Ramos (cell line): ENCODE data around the gene CHST13.
"Not testable (repeated sequence)": the region's sequence is repeated elsewhere in the genome, so short reads cannot be mapped to it uniquely, and the experiment has no call there.

ENCODE experiments used
- in situ Hi-C: fragments of 300-500 bp; cut with MboI; formaldehyde crosslinking; loops from one replicate; pipeline ENCODE4 v1.14.3; 2022; ENCODE audit warnings: low sequenced_read_pairs; ENCODE audit not compliant: unreplicated experiment

CHST13 gene

DNA sequence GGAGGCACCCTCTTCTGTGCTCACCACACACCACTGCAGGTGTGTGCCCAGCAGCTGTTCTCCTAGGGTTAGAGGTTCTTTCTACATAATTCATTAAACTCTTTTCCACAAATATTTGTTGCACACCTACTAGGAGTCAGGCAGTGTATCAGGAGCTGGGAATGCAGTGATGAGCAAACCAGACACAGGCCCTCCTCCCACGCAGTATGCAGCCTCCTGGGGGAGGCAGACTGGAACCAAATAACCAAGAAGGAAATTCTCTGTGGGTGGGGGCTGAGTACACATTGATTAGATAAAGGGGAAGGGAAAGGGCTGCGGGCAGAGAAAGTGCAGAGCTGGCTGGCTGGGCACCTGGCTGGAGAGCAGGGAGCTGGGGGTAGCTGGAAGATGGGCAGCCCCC lies 53.3 kb downstream of the CHST13 start:
- in situ Hi-C loops = no loop called here

DNA sequence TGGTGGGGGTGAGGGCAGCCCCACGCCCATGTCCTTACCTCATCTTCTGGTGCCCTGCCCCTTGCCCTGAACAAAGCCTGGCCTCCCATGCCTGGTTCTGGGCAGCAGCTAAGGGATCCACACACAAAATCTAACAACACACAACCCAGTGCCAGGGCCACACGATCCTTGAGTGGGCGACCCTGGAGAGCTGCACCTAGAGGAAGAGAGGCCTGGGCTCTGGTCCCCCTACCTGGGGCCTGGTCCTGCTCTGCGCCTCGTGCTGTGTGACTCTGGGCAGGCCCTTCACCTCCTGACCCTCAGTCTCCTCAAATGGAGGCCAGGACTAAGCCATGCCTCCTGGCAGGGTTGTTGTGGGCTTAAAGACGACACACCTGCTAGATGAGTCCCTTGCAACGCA lies 54.7 kb downstream of the CHST13 start:
- in situ Hi-C loops = no loop called here

GRCh38 chr3:126580746-126581145 lies 56.8 kb downstream of the CHST13 start:
- in situ Hi-C loops = no loop called here

- in situ Hi-C loops = no loop called here
Measured at GRCh38 chr3:126581569-126581968, 57.6 kb downstream of the CHST13 start.

DNA sequence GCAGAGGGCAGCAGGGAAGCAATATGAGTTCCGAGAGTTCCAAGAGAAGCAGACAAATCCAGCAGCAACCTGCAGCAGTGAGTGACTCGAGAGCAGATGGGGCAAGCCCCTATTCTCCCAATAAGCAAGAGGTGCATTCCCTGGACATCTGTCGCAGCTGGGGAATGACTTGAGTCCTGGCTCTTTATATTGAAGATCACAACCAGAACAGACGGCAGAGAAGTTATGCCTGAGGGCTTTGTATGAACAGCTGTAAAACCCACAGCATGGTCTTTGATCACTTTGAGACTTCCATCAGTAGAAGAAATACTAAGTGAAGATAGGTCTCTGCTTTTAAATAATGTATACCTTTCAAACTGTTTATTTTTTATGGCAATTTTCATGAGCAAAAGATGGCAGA lies 58.4 kb downstream of the CHST13 start:
- in situ Hi-C loops = no loop called here

GRCh38 chr3:126591515-126591914 lies 67.6 kb downstream of the CHST13 start:
- in situ Hi-C loops = not testable (repeated sequence)
